Placental epithelial cell (primary cell): ENCODE measurements around the gene TRIM43. TPM values are rescaled to one million over a fixed set of nuclear protein-coding genes. Genes with fewer than 3 reads are reported as not detected.

Experiments
- small RNA-seq: library from RNA; depleted of rRNA; stranded (forward); fragments of <200 nt; gene quantifications from one replicate; pipeline ENCODE3, GENCODE V24; 2012
- total RNA-seq: library from RNA; depleted of rRNA; stranded (reverse); fragments of >200 nt; gene quantifications from 2 replicates; pipeline ENCODE4 v1.2.3, GENCODE V29; 2012

Gene TRIM43
- total RNA-seq: 0.33 and 0.39 TPM in 2 replicates

DNA sequence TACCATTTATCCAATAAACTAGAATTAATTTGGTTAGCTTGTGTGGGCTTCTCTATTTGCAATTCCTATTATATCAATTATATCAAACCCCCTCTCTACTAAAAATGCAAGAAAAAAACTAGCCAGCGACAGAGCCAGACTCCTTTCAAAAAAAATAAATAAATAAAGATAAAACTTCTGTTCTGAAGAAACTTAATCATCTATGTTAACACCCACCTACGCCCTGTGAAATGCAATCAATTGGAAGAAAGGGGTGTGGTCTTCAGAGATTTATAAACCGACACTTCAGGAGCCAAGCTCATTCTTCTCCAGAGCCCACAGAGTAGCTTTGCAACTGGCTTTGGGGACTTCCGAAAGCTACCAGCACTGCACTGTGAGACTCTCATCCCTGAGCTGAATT lies at the start of gene TRIM43:
TRIM43 (plus strand) TSS at position 301 of the 400 bp plus-strand sequence. CDS start 2,023 bp downstream, outside the sequence.

Small RNA genes lying within 50 kb of the gene (small RNA-seq; reads per million reads assigned to genes)
- gene AC009237.4: not detected
- not detected for gene AC009237.7

Other genes starting within 250 kb of the TRIM43 start
- gene FAHD2A, start 189.3 kb upstream of the TRIM43 start, total RNA-seq: 22.8 and 26.4 TPM in 2 replicates
- not detected in 2 replicates for gene TRIM43B, start 107.2 kb upstream of the TRIM43 start, total RNA-seq